GM12892 (cell line): Measurements from ENCODE around the gene SSX2IP.

Source experiments
- POLR2A ChIP-seq: IDR thresholded peaks from 2 replicates; pipeline ENCODE4 v1.6.1; 2011; ENCODE audit warnings: low read depth, low read length, control low read depth
- POLR2AphosphoS5 ChIP-seq: IDR thresholded peaks from 2 replicates; pipeline ENCODE4 v1.6.1; 2011; ENCODE audit warnings: low read depth, low read length, control low read depth

- TF ChIP-seq POLR2AphosphoS5 (no peak), POLR2A (no peak)
Measured at GRCh38 chr1:84613026-84613425, 77.2 kb downstream of the SSX2IP start.
